Thyroid gland (tissue), 4 donors: ENCODE measurements around the gene CTNNBL1.

Source experiments
- POLR2A ChIP-seq, 2 donors: fragments of 450-650 bp; IDR thresholded peaks; one replicate each; pipeline ENCODE4 v1.6.1; 2017; ENCODE audit warnings: antibody characterized with exemption in 2 of 2, mild to moderate bottlenecking in 2 of 2, moderate library complexity in 1 of 2
- TF ChIP-seq, protein P1 (sequence below), 6 experiments: fragments of 200-600 bp in 3 of 6; fragments of 450-650 bp in 3 of 6; sonication (generic) in 3 of 6; IDR thresholded peaks; one replicate each; pipeline ENCODE4 v1.5.1; 2016 to 2019; ENCODE audit warnings: antibody characterized with exemption in 6 of 6, mild to moderate bottlenecking in 2 of 6, inconsistent platforms in 1 of 6, moderate library complexity in 1 of 6

DNA sequence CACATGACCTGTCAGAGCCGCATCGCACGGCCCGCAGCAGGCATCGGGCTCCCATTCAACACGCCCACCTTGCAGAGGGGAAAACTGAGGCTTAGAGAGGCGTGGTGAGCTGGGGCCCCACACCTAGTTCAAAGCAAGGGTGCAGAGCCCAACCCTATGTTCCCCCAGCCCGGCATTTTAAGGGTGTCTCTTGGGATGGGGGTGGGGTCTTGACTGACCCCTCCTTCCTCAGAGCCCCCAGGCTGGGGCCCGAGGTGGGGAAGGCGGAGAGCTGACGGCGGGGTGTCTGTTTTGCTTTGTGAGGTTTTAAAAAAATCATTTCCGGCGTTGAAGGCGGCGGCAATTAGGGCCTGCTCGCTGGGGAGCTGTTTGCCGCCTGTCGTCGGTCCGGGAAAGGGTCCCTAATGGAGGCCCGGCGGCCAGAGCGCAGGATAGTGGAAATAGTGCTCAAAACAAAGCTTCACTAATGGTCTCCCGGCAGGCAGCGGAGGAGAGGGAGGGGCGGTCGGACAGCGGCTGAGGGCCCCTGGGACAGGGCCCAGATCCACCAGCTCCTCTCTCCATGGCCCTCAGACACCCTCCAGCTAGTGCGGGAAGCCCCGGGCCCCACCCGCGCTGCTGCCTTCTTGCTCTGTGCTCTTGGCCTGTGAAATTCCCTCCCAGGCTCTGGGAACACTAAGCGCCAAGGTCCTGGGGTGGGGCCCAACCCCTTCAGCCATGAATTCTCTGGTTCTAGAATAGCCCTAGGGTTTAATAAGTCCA, 221.0 kb downstream of the CTNNBL1 start:
- TF ChIP-seq, protein P1, sequence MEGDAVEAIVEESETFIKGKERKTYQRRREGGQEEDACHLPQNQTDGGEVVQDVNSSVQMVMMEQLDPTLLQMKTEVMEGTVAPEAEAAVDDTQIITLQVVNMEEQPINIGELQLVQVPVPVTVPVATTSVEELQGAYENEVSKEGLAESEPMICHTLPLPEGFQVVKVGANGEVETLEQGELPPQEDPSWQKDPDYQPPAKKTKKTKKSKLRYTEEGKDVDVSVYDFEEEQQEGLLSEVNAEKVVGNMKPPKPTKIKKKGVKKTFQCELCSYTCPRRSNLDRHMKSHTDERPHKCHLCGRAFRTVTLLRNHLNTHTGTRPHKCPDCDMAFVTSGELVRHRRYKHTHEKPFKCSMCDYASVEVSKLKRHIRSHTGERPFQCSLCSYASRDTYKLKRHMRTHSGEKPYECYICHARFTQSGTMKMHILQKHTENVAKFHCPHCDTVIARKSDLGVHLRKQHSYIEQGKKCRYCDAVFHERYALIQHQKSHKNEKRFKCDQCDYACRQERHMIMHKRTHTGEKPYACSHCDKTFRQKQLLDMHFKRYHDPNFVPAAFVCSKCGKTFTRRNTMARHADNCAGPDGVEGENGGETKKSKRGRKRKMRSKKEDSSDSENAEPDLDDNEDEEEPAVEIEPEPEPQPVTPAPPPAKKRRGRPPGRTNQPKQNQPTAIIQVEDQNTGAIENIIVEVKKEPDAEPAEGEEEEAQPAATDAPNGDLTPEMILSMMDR (IDR thresholded peaks at IDR 0.05): no peak
- TF ChIP-seq POLR2A (IDR thresholded peaks at IDR 0.05): no peak
